MM.1S (cell line): ENCODE results near the gene BEGAIN.

ENCODE experiments used
- EZH2 ChIP-seq: fragments of 300-600 bp; sonication (generic); optimal IDR thresholded peaks from 2 replicates; pipeline ENCODE3; 2017; ENCODE audit warnings: low read depth, mild to moderate bottlenecking, antibody characterized with exemption, low read length, mixed read lengths
- EZH2phosphoT487 ChIP-seq: fragments of 300-600 bp; sonication (generic); IDR thresholded peaks from 2 replicates; pipeline ENCODE4 v1.6.1; 2018; ENCODE audit warnings: antibody characterized with exemption, low read length
- TF ChIP-seq, protein P1 (sequence below): fragments of 300-600 bp; sonication (generic); IDR thresholded peaks from 2 replicates; pipeline ENCODE4 v1.5.1; 2016; ENCODE audit warnings: antibody characterized with exemption, low read length, mixed read lengths

DNA sequence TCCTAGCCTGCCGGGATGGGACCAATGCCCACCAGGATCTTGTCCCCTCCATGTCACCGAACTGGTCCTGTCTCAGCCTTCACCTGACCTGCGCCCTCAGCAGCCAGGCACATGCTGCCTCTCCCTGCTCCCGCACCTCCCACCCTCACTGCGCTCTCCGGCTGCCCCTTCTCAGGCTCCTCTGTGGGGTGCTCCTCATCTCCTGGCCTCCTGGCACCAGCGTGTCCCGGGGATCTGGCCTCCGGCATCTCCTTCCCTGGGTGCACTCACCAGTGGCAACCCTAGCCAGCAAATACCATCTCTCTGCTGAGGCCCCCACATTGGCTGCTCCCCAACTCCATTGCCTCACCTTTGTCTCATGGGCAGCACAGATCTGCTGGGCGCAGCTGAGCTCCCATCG lies 29.0 kb downstream of the BEGAIN start:
- TF ChIP-seq, protein P1, sequence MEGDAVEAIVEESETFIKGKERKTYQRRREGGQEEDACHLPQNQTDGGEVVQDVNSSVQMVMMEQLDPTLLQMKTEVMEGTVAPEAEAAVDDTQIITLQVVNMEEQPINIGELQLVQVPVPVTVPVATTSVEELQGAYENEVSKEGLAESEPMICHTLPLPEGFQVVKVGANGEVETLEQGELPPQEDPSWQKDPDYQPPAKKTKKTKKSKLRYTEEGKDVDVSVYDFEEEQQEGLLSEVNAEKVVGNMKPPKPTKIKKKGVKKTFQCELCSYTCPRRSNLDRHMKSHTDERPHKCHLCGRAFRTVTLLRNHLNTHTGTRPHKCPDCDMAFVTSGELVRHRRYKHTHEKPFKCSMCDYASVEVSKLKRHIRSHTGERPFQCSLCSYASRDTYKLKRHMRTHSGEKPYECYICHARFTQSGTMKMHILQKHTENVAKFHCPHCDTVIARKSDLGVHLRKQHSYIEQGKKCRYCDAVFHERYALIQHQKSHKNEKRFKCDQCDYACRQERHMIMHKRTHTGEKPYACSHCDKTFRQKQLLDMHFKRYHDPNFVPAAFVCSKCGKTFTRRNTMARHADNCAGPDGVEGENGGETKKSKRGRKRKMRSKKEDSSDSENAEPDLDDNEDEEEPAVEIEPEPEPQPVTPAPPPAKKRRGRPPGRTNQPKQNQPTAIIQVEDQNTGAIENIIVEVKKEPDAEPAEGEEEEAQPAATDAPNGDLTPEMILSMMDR: no peak
- no peak for TF ChIP-seq EZH2phosphoT487
- TF ChIP-seq EZH2: no peak
